NB4 (cell line): ENCODE measurements around the gene SAMD11.

ENCODE experiments used
- CTCF ChIP-seq: IDR thresholded peaks from one replicate; pipeline ENCODE4 v1.5.1; 2012; ENCODE audit warnings: low read depth, low read length
- POLR2A ChIP-seq: IDR thresholded peaks from 2 replicates; pipeline ENCODE4 v1.6.1; 2011; ENCODE audit warnings: mild to moderate bottlenecking; ENCODE audit not compliant: insufficient read length; ENCODE audit errors: extremely low read depth

DNA sequence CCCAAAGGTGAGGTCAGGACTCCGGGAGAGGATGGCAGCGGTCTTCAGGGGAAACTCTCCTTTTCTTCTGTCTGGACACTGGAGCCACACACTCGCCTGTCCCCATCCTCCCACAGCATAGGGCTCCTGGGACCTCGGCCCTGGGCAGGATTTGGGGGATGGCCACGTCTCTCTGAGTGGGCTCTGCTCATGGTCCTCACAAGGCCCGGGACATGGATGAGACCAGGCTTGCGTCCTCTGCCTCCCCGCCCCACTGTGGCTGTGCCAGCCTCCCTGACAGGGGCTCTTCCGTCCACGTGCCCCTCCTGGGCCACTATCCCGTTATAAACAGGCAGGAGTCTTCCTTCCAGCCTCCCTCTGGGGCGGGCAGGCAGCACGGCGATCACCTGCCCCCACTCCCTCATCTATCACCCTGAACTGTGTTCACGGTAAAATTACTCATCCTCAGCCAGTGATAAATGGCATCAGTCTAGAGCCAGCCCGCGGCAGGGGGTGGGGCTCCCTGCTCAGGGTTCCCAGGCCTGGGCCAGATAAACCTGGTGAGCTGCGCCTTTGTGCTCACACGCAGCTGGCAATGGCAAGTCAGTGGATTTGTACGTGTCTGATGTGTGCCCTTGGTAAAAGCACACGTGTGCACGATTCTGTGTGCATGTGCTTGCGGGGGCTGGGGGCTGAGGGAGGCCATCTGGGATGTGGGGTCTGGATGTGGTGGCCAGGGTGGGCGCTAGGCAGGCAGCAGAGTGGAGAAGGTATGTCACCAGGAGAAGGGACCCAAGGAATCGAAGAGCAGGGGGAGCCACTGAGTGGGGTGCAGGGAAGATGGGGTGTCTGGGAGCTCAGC lies 12.6 kb upstream of the SAMD11 start:
- TF ChIP-seq CTCF = no peak
- TF ChIP-seq POLR2A = no peak
